Measurements from ENCODE around the gene TCERG1L. TPM values are rescaled to one million over a fixed set of nuclear protein-coding genes. Genes with fewer than 3 reads are reported as not detected.

The TCERG1L gene
- polyA plus RNA-seq, 1 of the 3 experiments (the other 2 are of a cell fraction), result not detected

GRCh38 chr10:131215776-131216175 lies 95.7 kb downstream of the TCERG1L start:
- Histone ChIP-seq H3K4me3 (ENCODE audit: low read depth in 2 of 2, low read length in 1 of 2) (no peak overlapping the region), H3K4me1 (ENCODE audit: control insufficient read depth in 1 of 2, insufficient read depth in 2 of 2, low read depth in 1 of 2, low read length in 1 of 2) (peaks cover 0 to 8% of the 10 kb centered on the region in 2 experiments; a peak in 1 of 4 replicates), H3K27ac (ENCODE audit: low read depth in 2 of 2, low read length in 1 of 2) (no peak overlapping the region), H3F3A (replicated peaks; ENCODE audit: insufficient read depth) (no peaks in the 10 kb centered on the region), H3K9me2 (no peaks in the 10 kb centered on the region), H3K9ac (no peak overlapping the region), H3K4me2 (no peak overlapping the region), H3K27me3 (ENCODE audit: insufficient read depth) (no peaks in the 10 kb centered on the region), H3K36me3 (replicated peaks in 1 of 2; ENCODE audit: control insufficient read depth in 1 of 2, insufficient read depth in 2 of 2, low read length in 1 of 2) (no peaks in the 10 kb centered on the region), H4K20me1 (ENCODE audit: insufficient read depth) (no peaks in the 10 kb centered on the region), H3K79me2 (ENCODE audit: insufficient read depth) (no peaks in the 10 kb centered on the region), H3K9me3 (no peaks in the 10 kb centered on the region), H2AFZ (ENCODE audit: low read depth) (no peak overlapping the region)
- ChIA-PET POLR2A (no interaction called here), CTCF (interaction anchor here (1.5 kb wide), 1 partner anchor 52 kb away, joined by 3 read pairs; no protein-coding TSS in a partner anchor)
- no peak for DNase-seq
- TF ChIP-seq USF2 (IDR thresholded peaks at IDR 0.05; ENCODE audit: borderline replicate concordance, low read depth, low read length) (no peak), RCOR1 (IDR thresholded peaks at IDR 0.05; ENCODE audit: low read length) (no peak)
- 60% methylated on average over 6 of the region's 6 CpGs for WGBS (ENCODE audit: low lambda C conversion rate)

GRCh38 chr10:131214521-131215244 lies 96.8 kb downstream of the TCERG1L start:
- POLR2A ChIA-PET, result no interaction called here
- CTCF ChIA-PET, result no interaction called here
- TF ChIP-seq YY1 (IDR thresholded peaks at IDR 0.05; ENCODE audit: low read depth) (no peak), MEF2A (IDR thresholded peaks at IDR 0.05; ENCODE audit: borderline replicate concordance, low read depth) (no peak), FOSL2 (IDR thresholded peaks at IDR 0.05; ENCODE audit: borderline replicate concordance, low read depth) (no peak), USF1 (IDR thresholded peaks at IDR 0.05; ENCODE audit: borderline replicate concordance, low read depth) (no peak), TCF12 (IDR thresholded peaks at IDR 0.05) (no peak), CTCF (IDR thresholded peaks at IDR 0.05) (no peak), NFIC (IDR thresholded peaks at IDR 0.05; ENCODE audit: borderline replicate concordance) (no peak), SMC3 (IDR thresholded peaks at IDR 0.05; ENCODE audit: low read depth, low read length) (no peak), IRF3 (IDR thresholded peaks at IDR 0.05; ENCODE audit: low read depth, low read length) (no peak), FOXJ3 (CRISPR knock-in tag; IDR thresholded peaks at IDR 0.05) (no peak), CHD2 (IDR thresholded peaks at IDR 0.05; ENCODE audit: low read length, partially characterized antibody) (no peak), ZBTB33 (IDR thresholded peaks at IDR 0.05; ENCODE audit: borderline replicate concordance, low read depth) (no peak), TAF1 (IDR thresholded peaks at IDR 0.05; ENCODE audit: borderline replicate concordance, low read depth, low read length) (no peak), REST (IDR thresholded peaks at IDR 0.05; ENCODE audit: low read depth, low read length) (no peak)

More at GRCh38 chr10:131214521-131215244, 96.8 kb downstream of the TCERG1L start:
- Histone ChIP-seq H3K36me3 (replicated peaks in 1 of 2; ENCODE audit: control insufficient read depth in 1 of 2, insufficient read depth in 2 of 2, low read length in 1 of 2) (no peaks in the 10 kb centered on the region), H3K9me2 (no peaks in the 10 kb centered on the region), H3K27me3 (ENCODE audit: insufficient read depth) (no peaks in the 10 kb centered on the region), H3K4me3 (ENCODE audit: low read depth in 2 of 2, low read length in 1 of 2) (no peak overlapping the region), H3K4me1 (ENCODE audit: control insufficient read depth in 1 of 2, insufficient read depth in 2 of 2, low read depth in 1 of 2, low read length in 1 of 2) (peaks cover 0 to 8% of the 10 kb centered on the region in 2 experiments; a peak in 1 of 4 replicates), H3F3A (replicated peaks; ENCODE audit: insufficient read depth) (no peaks in the 10 kb centered on the region), H3K4me2 (no peak overlapping the region), H3K9me3 (no peaks in the 10 kb centered on the region), H3K79me2 (ENCODE audit: insufficient read depth) (no peaks in the 10 kb centered on the region), H2AFZ (ENCODE audit: low read depth) (no peak overlapping the region), H4K20me1 (ENCODE audit: insufficient read depth) (no peaks in the 10 kb centered on the region), H3K9ac (no peak overlapping the region), H3K27ac (ENCODE audit: low read depth in 2 of 2, low read length in 1 of 2) (no peak overlapping the region)
- WGBS (ENCODE audit: low lambda C conversion rate), result 50% methylated on average over 17 of the region's 17 CpGs
- no peak for DNase-seq
